Measurements from ENCODE around the gene C5AR2. TPM values are rescaled to one million over a fixed set of nuclear protein-coding genes. Genes with fewer than 3 reads are reported as not detected.
"Not testable (repeated sequence)": the region's sequence is repeated elsewhere in the genome, so short reads cannot be mapped to it uniquely, and the experiment has no call there.

The C5AR2 gene
- total RNA-seq, 1 donor from 2014 or later, result 6.4 TPM

GRCh38 chr19:47324502-47324901 is 7.5 kb upstream of the C5AR2 start:
- H3K27ac ChIP-seq, result peak overlapping the region; percentile 68
- intact Hi-C loops (cut with DNase I), result no loop called here
- peak; percentile 80 to 90 for ATAC-seq

GRCh38 chr19:47330466-47330869 is 1.5 kb upstream of the C5AR2 start:
- intact Hi-C loops (cut with DNase I), result no loop called here
- peak overlapping the region; percentile 80 for H3K27ac ChIP-seq
- H3K36me3 ChIP-seq, result no peaks in the 10 kb centered on the region
- peak overlapping the region; percentile 21 for H3K4me3 ChIP-seq
- ATAC-seq (peak; percentile 56 to 73), DNase-seq (no peak)
- H3K27me3 ChIP-seq (ENCODE audit: low read depth), result no peaks in the 10 kb centered on the region
- peaks cover 12% of the 10 kb centered on the region for H3K4me1 ChIP-seq
- no peaks in the 10 kb centered on the region for H3K9me3 ChIP-seq
- TF ChIP-seq CTCF (IDR thresholded peaks at IDR 0.05), result no peak

More at GRCh38 chr19:47324502-47324901, 7.5 kb upstream of the C5AR2 start:
- no peak for TF ChIP-seq CTCF (IDR thresholded peaks at IDR 0.05)
- Histone ChIP-seq H3K36me3 (peaks cover 8% of the 10 kb centered on the region), H3K9me3 (no peaks in the 10 kb centered on the region), H3K4me1 (peaks cover 9% of the 10 kb centered on the region), H3K4me3 (peak overlapping the region; percentile 19), H3K27me3 (ENCODE audit: low read depth) (peaks cover 9% of the 10 kb centered on the region)
- peak; percentile 77 for DNase-seq

GRCh38 chr19:47331490-47331889 is 485 bp upstream of the C5AR2 start:
- intact Hi-C loops (cut with DNase I), result no loop called here
- Histone ChIP-seq H3K27ac (peak overlapping the region; percentile 80), H3K4me3 (no peak overlapping the region), H3K4me1 (peaks cover 12% of the 10 kb centered on the region), H3K27me3 (ENCODE audit: low read depth) (no peaks in the 10 kb centered on the region), H3K9me3 (no peaks in the 10 kb centered on the region), H3K36me3 (no peaks in the 10 kb centered on the region)
- ATAC-seq (no peak), DNase-seq (no peak)
- no peak for TF ChIP-seq CTCF (IDR thresholded peaks at IDR 0.05)

- Histone ChIP-seq H3K27ac (peak overlapping the region; percentile 44), H3K4me3 (peak overlapping the region; percentile 24)
- intact Hi-C loops (cut with DNase I); H3K27me3 ChIP-seq (ENCODE audit: low read depth); H3K9me3 ChIP-seq; H3K4me1 ChIP-seq; H3K36me3 ChIP-seq: not testable (repeated sequence)
- ATAC-seq, result peak; percentile 88 to 91
- DNase-seq, result peak; percentile 86
Measured at GRCh38 chr19:47336765-47337718, 5.1 kb downstream of the C5AR2 start.

GRCh38 chr19:47339196-47339880 is 7.4 kb downstream of the C5AR2 start:
- H3K27me3 ChIP-seq (ENCODE audit: low read depth), result no peaks in the 10 kb centered on the region
- no peak overlapping the region for H3K4me3 ChIP-seq
- peaks cover 6% of the 10 kb centered on the region for H3K36me3 ChIP-seq
- ATAC-seq (no peak), DNase-seq (no peak)
- intact Hi-C loops (cut with DNase I), result no loop called here
- no peaks in the 10 kb centered on the region for H3K9me3 ChIP-seq
- no peak for TF ChIP-seq CTCF (IDR thresholded peaks at IDR 0.05)
- H3K27ac ChIP-seq, result no peak overlapping the region
- H3K4me1 ChIP-seq, result no peaks in the 10 kb centered on the region

All from lower lobe of right lung (tissue), 2 donors.